Hepatocyte (in vitro differentiated cells): ENCODE results near the gene MAPK4.

Source experiments
- EZH2 ChIP-seq: fragments of 200-600 bp; sonication (generic); IDR thresholded peaks from 2 replicates; pipeline ENCODE4 v1.6.1; 2016; ENCODE audit warnings: antibody characterized with exemption, mild to moderate bottlenecking, borderline replicate concordance
- EZH2phosphoT487 ChIP-seq: fragments of 200-600 bp; sonication (generic); IDR thresholded peaks from one replicate; pipeline ENCODE4 v1.6.1; 2018; ENCODE audit warnings: antibody characterized with exemption, mild to moderate bottlenecking, low read depth, moderate library complexity; ENCODE audit not compliant: unreplicated experiment, severe bottlenecking
- TF ChIP-seq, protein P1 (sequence below): fragments of 200-600 bp; sonication (generic); IDR thresholded peaks from 2 replicates; pipeline ENCODE4 v1.5.1; 2016; ENCODE audit warnings: antibody characterized with exemption, mild to moderate bottlenecking; ENCODE audit not compliant: poor library complexity

GRCh38 chr18:50662775-50663383 is 103.0 kb downstream of the MAPK4 start:
- TF ChIP-seq EZH2 (no peak), EZH2phosphoT487 (no peak)
- TF ChIP-seq, protein P1, sequence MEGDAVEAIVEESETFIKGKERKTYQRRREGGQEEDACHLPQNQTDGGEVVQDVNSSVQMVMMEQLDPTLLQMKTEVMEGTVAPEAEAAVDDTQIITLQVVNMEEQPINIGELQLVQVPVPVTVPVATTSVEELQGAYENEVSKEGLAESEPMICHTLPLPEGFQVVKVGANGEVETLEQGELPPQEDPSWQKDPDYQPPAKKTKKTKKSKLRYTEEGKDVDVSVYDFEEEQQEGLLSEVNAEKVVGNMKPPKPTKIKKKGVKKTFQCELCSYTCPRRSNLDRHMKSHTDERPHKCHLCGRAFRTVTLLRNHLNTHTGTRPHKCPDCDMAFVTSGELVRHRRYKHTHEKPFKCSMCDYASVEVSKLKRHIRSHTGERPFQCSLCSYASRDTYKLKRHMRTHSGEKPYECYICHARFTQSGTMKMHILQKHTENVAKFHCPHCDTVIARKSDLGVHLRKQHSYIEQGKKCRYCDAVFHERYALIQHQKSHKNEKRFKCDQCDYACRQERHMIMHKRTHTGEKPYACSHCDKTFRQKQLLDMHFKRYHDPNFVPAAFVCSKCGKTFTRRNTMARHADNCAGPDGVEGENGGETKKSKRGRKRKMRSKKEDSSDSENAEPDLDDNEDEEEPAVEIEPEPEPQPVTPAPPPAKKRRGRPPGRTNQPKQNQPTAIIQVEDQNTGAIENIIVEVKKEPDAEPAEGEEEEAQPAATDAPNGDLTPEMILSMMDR: no peak
